GM12878 (cell line): ENCODE results near the gene ZC3H6. TPM values are rescaled to one million over a fixed set of nuclear protein-coding genes. Genes with fewer than 3 reads are reported as not detected.

Source experiments
- ASH2L ChIP-seq: fragments of 300-600, 200-600 bp; sonication (generic); IDR thresholded peaks from 2 replicates; pipeline ENCODE4 v1.6.1; 2017; ENCODE audit warnings: low read depth, mild to moderate bottlenecking, borderline replicate concordance
- ATF3 ChIP-seq: IDR thresholded peaks from 2 replicates; pipeline ENCODE4 v1.6.1; 2011; ENCODE audit warnings: low read depth, mild to moderate bottlenecking, low read length, moderate library complexity, borderline replicate concordance; ENCODE audit errors: extremely low read depth
- EGR1 ChIP-seq, 2 experiments: IDR thresholded peaks; 1 replicate in 1 of 2; 2 replicates in 1 of 2; pipeline ENCODE4 v1.6.1; 2011 to 2012; ENCODE audit warnings: low read depth in 2 of 2, low read length in 2 of 2, borderline replicate concordance in 1 of 2, mild to moderate bottlenecking in 1 of 2, moderate library complexity in 1 of 2
- HSF1 ChIP-seq: fragments of 150-350 bp; IDR thresholded peaks from 2 replicates; pipeline ENCODE4 v1.6.1; 2014; ENCODE audit warnings: mild to moderate bottlenecking, low read depth, low read length
- KDM1A ChIP-seq: fragments of 200-600 bp; sonication (generic); IDR thresholded peaks from 2 replicates; pipeline ENCODE4 v1.6.1; 2016; ENCODE audit warnings: borderline replicate concordance
- PRDM15 ChIP-seq: fragments of 450-650 bp; formaldehyde crosslinking; IDR thresholded peaks from 2 replicates; pipeline ENCODE4 v1.4.0; 2020; ENCODE audit warnings: mild to moderate bottlenecking, moderate library complexity
- RB1 ChIP-seq: fragments of 450-650 bp; formaldehyde crosslinking; IDR thresholded peaks from 2 replicates; pipeline ENCODE4 v1.6.1; 2017; ENCODE audit warnings: mild to moderate bottlenecking, borderline replicate concordance
- RFX5 ChIP-seq: IDR thresholded peaks from 2 replicates; pipeline ENCODE4 v1.6.1; 2011; ENCODE audit warnings: low read depth, low read length, improper control_type of control experiment
- SMC3 ChIP-seq: IDR thresholded peaks from 2 replicates; pipeline ENCODE4 v1.6.1; 2011; ENCODE audit warnings: low read length, improper control_type of control experiment, borderline replicate concordance
- SP1 ChIP-seq: IDR thresholded peaks from one replicate; pipeline ENCODE4 v1.6.1; 2011; ENCODE audit warnings: low read depth, low read length
- SUPT20H ChIP-seq: IDR thresholded peaks from 2 replicates; pipeline ENCODE4 v1.6.1; 2011; ENCODE audit warnings: low read depth, mild to moderate bottlenecking, low read length, moderate library complexity, borderline replicate concordance; ENCODE audit not compliant: control insufficient read depth
- TCF12 ChIP-seq: IDR thresholded peaks from 2 replicates; pipeline ENCODE4 v1.6.1; 2011; ENCODE audit warnings: low read depth, mild to moderate bottlenecking, low read length
- TCF3 ChIP-seq: IDR thresholded peaks from 2 replicates; pipeline ENCODE4 v1.6.1; 2012; ENCODE audit warnings: low read depth, mild to moderate bottlenecking, low read length, borderline replicate concordance; ENCODE audit not compliant: insufficient read depth
- USF2 ChIP-seq: IDR thresholded peaks from 2 replicates; pipeline ENCODE4 v1.6.1; 2011; ENCODE audit warnings: low read depth, low read length, improper control_type of control experiment, borderline replicate concordance
- ZNF687 ChIP-seq: fragments of 450-650 bp; IDR thresholded peaks from 2 replicates; pipeline ENCODE4 v1.6.1; 2017; ENCODE audit warnings: mild to moderate bottlenecking, moderate library complexity
- polyA plus RNA-seq, 11 experiments: library from polyadenylated mRNA; depleted of rRNA in 4 of 11; unstranded in 6 of 11; stranded (reverse) in 5 of 11; fragments of >200 nt; fragmentation: Nextera tagmentation in 4 of 11; fragmentation: Illumina TruSeq in 1 of 11; extraction: Ambion mirVana in 4 of 11; extraction: Trizol in 1 of 11; gene quantifications; 1 replicate in 1 of 11; 2 replicates in 10 of 11; pipeline versions ENCODE4 v1.2.1 to v1.2.3, GENCODE V29; 2011 to 2016; ENCODE audit warnings: inconsistent platforms in 2 of 11, missing spikeins in 2 of 11, low read depth in 1 of 11
- total RNA-seq, 4 experiments: library from RNA; depleted of rRNA in 3 of 4; stranded (reverse); fragments of >200 nt in 3 of 4; fragmentation: Illumina TruSeq in 1 of 4; extraction: Trizol in 1 of 4; gene quantifications; 2 replicates each; pipeline versions ENCODE4 v1.2.1 to v1.2.3, GENCODE V29; 2013 to 2021

ZC3H6 gene
- total and polyA plus RNA-seq, 10 of the 15 experiments (the other 5 are each of a cell fraction or from before 2014, with no cell fraction given), result 0.53 to 4.7 (median 1.9) TPM

GRCh38 chr2:112275311-112275886 lies at the start of gene ZC3H6 (continued):
- TF ChIP-seq ZNF687 (peak; percentile 75), ATF3 (no peak), PRDM15 (CRISPR knock-in tag) (no peak), ASH2L (no peak; the same call in 1 of the 2 replicates), TCF12 (peak; percentile 26; the same call in 1 of the 2 replicates), EGR1 (IDR thresholded peaks at IDR 0.05; ENCODE audit: borderline replicate concordance in 1 of 2, low read depth in 2 of 2, low read length in 2 of 2) (peak in 1 of 2 experiments; percentile 62; a peak in 2 of 3 replicates), SMC3 (no peak; the same call in 1 of the 2 replicates), SP1 (peak; percentile 93), RFX5 (peak; percentile 51; the same call in 1 of the 2 replicates), USF2 (no peak), RB1 (peak; percentile 99), TCF3 (peak; percentile 56), HSF1 (no peak), KDM1A (no peak), SUPT20H (no peak)
